ENCODE measurements around the gene SH3RF3. TPM values are rescaled to one million over a fixed set of nuclear protein-coding genes. Genes with fewer than 3 reads are reported as not detected.

The SH3RF3 gene
- total RNA-seq, 1 experiment from 2014 or later: 0.98 TPM

GRCh38 chr2:109382226-109382895 lies 253.4 kb downstream of the SH3RF3 start:
- Mint-ChIP-seq H3K36me3 (ENCODE audit: insufficient read depth, unreplicated experiment) (no peaks in the 10 kb centered on the region), H3K27me3 (ENCODE audit: insufficient read depth, unreplicated experiment) (peaks cover 9% of the 10 kb centered on the region), H3K27ac (ENCODE audit: unreplicated experiment) (no peak overlapping the region), H3K9me3 (ENCODE audit: unreplicated experiment) (no peaks in the 10 kb centered on the region), H3K4me1 (ENCODE audit: low read depth, unreplicated experiment) (no peaks in the 10 kb centered on the region), H3K4me3 (ENCODE audit: unreplicated experiment) (no peak overlapping the region)
- peak in 1 of 2 experiments; percentile 10 for DNase-seq
- ChIA-PET POLR2A (no interaction called here), CTCF (no interaction called here)
- no peaks in the 10 kb centered on the region for H3K9me3 ChIP-seq
- BruUV-seq (replicated peaks): no TSS peak
- TF ChIP-seq, protein P1, sequence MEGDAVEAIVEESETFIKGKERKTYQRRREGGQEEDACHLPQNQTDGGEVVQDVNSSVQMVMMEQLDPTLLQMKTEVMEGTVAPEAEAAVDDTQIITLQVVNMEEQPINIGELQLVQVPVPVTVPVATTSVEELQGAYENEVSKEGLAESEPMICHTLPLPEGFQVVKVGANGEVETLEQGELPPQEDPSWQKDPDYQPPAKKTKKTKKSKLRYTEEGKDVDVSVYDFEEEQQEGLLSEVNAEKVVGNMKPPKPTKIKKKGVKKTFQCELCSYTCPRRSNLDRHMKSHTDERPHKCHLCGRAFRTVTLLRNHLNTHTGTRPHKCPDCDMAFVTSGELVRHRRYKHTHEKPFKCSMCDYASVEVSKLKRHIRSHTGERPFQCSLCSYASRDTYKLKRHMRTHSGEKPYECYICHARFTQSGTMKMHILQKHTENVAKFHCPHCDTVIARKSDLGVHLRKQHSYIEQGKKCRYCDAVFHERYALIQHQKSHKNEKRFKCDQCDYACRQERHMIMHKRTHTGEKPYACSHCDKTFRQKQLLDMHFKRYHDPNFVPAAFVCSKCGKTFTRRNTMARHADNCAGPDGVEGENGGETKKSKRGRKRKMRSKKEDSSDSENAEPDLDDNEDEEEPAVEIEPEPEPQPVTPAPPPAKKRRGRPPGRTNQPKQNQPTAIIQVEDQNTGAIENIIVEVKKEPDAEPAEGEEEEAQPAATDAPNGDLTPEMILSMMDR (IDR thresholded peaks at IDR 0.05; ENCODE audit: insufficient read depth in 1 of 2, low read depth in 1 of 2, low read length in 1 of 2, severe bottlenecking in 1 of 2, unreplicated experiment in 1 of 2): no peak
- no peaks in the 10 kb centered on the region for H3K27me3 ChIP-seq (replicated peaks; ENCODE audit: control insufficient read depth, insufficient read depth, low read length)
- H3K36me3 ChIP-seq (ENCODE audit: control insufficient read depth, insufficient read depth, low read length): no peaks in the 10 kb centered on the region
- H3K4me3 ChIP-seq (ENCODE audit: low read depth, low read length): no peak overlapping the region
- no peaks in the 10 kb centered on the region for H3K4me1 ChIP-seq
- intact Hi-C loops (cut with micrococcal nuclease; ENCODE audit: unreplicated experiment): no loop called here

DNA sequence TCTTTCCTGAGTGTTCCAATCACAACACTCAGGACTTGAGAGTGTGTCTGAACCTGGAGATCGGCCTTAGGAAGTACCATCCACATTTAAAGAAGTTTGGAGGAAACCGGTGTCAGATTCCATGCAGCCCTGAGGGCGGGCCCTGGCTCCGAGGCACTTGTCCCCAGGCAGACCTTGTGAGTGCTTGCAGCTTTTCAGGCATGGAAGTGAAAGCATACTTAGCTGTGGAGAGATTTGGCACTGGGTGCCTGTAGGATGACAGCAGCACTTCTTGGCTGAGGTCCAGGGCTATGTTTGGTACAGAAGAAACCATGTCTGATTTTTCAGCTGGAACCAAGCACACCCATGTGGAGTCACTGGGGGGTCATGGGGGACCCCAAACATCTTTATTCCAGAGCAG lies 253.9 kb downstream of the SH3RF3 start:
- no peaks in the 10 kb centered on the region for H3K9me3 ChIP-seq
- no peaks in the 10 kb centered on the region for H3K36me3 Mint-ChIP-seq (ENCODE audit: insufficient read depth, unreplicated experiment)
- H3K27ac Mint-ChIP-seq (ENCODE audit: unreplicated experiment): no peak overlapping the region
- H3K9me3 Mint-ChIP-seq (ENCODE audit: unreplicated experiment): no peaks in the 10 kb centered on the region
- H3K4me3 ChIP-seq (ENCODE audit: low read depth, low read length): no peak overlapping the region
- H3K36me3 ChIP-seq (ENCODE audit: control insufficient read depth, insufficient read depth, low read length): no peaks in the 10 kb centered on the region
- no peaks in the 10 kb centered on the region for H3K4me1 ChIP-seq
- peaks cover 9% of the 10 kb centered on the region for H3K27me3 Mint-ChIP-seq (ENCODE audit: insufficient read depth, unreplicated experiment)
- CTCF ChIA-PET: no interaction called here
- TF ChIP-seq, protein P1 (IDR thresholded peaks at IDR 0.05; ENCODE audit: insufficient read depth in 1 of 2, low read depth in 1 of 2, low read length in 1 of 2, severe bottlenecking in 1 of 2, unreplicated experiment in 1 of 2): no peak
- intact Hi-C loops (cut with micrococcal nuclease; ENCODE audit: unreplicated experiment): no loop called here
- no peak overlapping the region for H3K4me3 Mint-ChIP-seq (ENCODE audit: unreplicated experiment)
- H3K4me1 Mint-ChIP-seq (ENCODE audit: low read depth, unreplicated experiment): no peaks in the 10 kb centered on the region
- POLR2A ChIA-PET: no interaction called here
- no TSS peak for BruUV-seq (replicated peaks)
- DNase-seq: peak in 1 of 2 experiments; percentile 19
- H3K27me3 ChIP-seq (replicated peaks; ENCODE audit: control insufficient read depth, insufficient read depth, low read length): no peaks in the 10 kb centered on the region

- intact Hi-C loops (cut with micrococcal nuclease; ENCODE audit: unreplicated experiment): no loop called here
- TF ChIP-seq, protein P1 (IDR thresholded peaks at IDR 0.05; ENCODE audit: insufficient read depth in 1 of 2, low read depth in 1 of 2, low read length in 1 of 2, severe bottlenecking in 1 of 2, unreplicated experiment in 1 of 2): no peak
- Mint-ChIP-seq H3K27ac (ENCODE audit: unreplicated experiment) (no peak overlapping the region), H3K9me3 (ENCODE audit: unreplicated experiment) (no peaks in the 10 kb centered on the region), H3K4me1 (ENCODE audit: low read depth, unreplicated experiment) (no peaks in the 10 kb centered on the region), H3K27me3 (ENCODE audit: insufficient read depth, unreplicated experiment) (peaks cover 7% of the 10 kb centered on the region), H3K36me3 (ENCODE audit: insufficient read depth, unreplicated experiment) (no peaks in the 10 kb centered on the region), H3K4me3 (ENCODE audit: unreplicated experiment) (no peak overlapping the region)
- CTCF ChIA-PET: no interaction called here
- H3K4me3 ChIP-seq (ENCODE audit: low read depth, low read length): no peak overlapping the region
- no peaks in the 10 kb centered on the region for H3K9me3 ChIP-seq
- BruUV-seq (replicated peaks): no TSS peak
- POLR2A ChIA-PET: no interaction called here
- no peaks in the 10 kb centered on the region for H3K4me1 ChIP-seq
- H3K27me3 ChIP-seq (replicated peaks; ENCODE audit: control insufficient read depth, insufficient read depth, low read length): no peaks in the 10 kb centered on the region
- no peaks in the 10 kb centered on the region for H3K36me3 ChIP-seq (ENCODE audit: control insufficient read depth, insufficient read depth, low read length)
- DNase-seq: peak in 1 of 2 experiments; percentile 8
These were observed 254.7 kb downstream of the SH3RF3 start for GRCh38 chr2:109383505-109384307.

Data from Caco-2 (cell line).